A673 (cell line): ENCODE results near the gene WFS1. TPM values are rescaled to one million over a fixed set of nuclear protein-coding genes. Genes with fewer than 3 reads are reported as not detected.

Experiments used
- BruUV-seq: library from RNA; stranded (reverse); fragments of 400-500 nt; replicated peaks from 2 replicates; lab custom pipeline; 2021; lab: Mats Ljungman, UMichigan
- CTCF ChIA-PET: fragments of 300-600 bp; sonication (Branson Sonifier 250); formaldehyde crosslinking; loops from one replicate; lab custom pipeline; 2022; ENCODE audit warnings: antibody characterized with exemption; lab: Charles Lee
- POLR2A ChIA-PET: fragments of 300-600 bp; sonication (Branson Sonifier 250); formaldehyde crosslinking; loops from one replicate; lab custom pipeline; 2022; ENCODE audit warnings: antibody characterized with exemption; ENCODE audit not compliant: low non-redundant PET; lab: Charles Lee
- DNase-seq: peaks from one replicate; pipeline ENCODE4 v3.0.0-alpha.2; 2015; ENCODE audit warnings: low spot score
- H3K27ac ChIP-seq: fragments of 200-600 bp; sonication (generic); 2 replicates; pipeline ENCODE4 v1.5.1; 2016; ENCODE audit warnings: mixed run types, low read depth, mild to moderate bottlenecking, mixed read lengths, antibody characterized with exemption, low read length; ENCODE audit not compliant: poor library complexity, severe bottlenecking
- H3K27me3 ChIP-seq: fragments of 200-600 bp; sonication (generic); replicated peaks from 2 replicates; pipeline ENCODE4 v1.6.1; 2017; ENCODE audit warnings: mixed run types, low read depth, mild to moderate bottlenecking, mixed read lengths, antibody characterized with exemption, low read length; ENCODE audit not compliant: insufficient read depth, poor library complexity
- H3K36me3 ChIP-seq: fragments of 200-600 bp; sonication (generic); 2 replicates; pipeline ENCODE4 v1.6.1; 2016; ENCODE audit warnings: mixed run types, mild to moderate bottlenecking, mixed read lengths, antibody characterized with exemption, low read length; ENCODE audit not compliant: insufficient read depth, poor library complexity, severe bottlenecking
- H3K4me1 ChIP-seq: fragments of 200-600 bp; sonication (generic); 2 replicates; pipeline ENCODE4 v1.6.1; 2017; ENCODE audit warnings: mixed run types, mild to moderate bottlenecking, mixed read lengths, antibody characterized with exemption, low read length; ENCODE audit not compliant: insufficient read depth, poor library complexity, severe bottlenecking
- H3K4me3 ChIP-seq: fragments of 200-600 bp; sonication (generic); 2 replicates; pipeline ENCODE4 v1.5.1; 2016; ENCODE audit warnings: low read depth, mixed run types, mild to moderate bottlenecking, mixed read lengths, low read length; ENCODE audit not compliant: poor library complexity, severe bottlenecking
- H3K9me3 ChIP-seq: fragments of 200-600 bp; sonication (generic); 2 replicates; pipeline ENCODE4 v1.6.1; 2016; ENCODE audit warnings: mixed run types, low read depth, mild to moderate bottlenecking, mixed read lengths, antibody characterized with exemption, low read length; ENCODE audit not compliant: poor library complexity, severe bottlenecking
- EZH2 ChIP-seq: fragments of 200-600 bp; sonication (generic); IDR thresholded peaks from 2 replicates; pipeline ENCODE4 v1.6.1; 2017; ENCODE audit warnings: borderline replicate concordance, low read depth, mild to moderate bottlenecking, mixed read lengths, antibody characterized with exemption, low read length; ENCODE audit not compliant: poor library complexity, severe bottlenecking
- intact Hi-C: fragments of 100-400 bp; cut with micrococcal nuclease; formaldehyde crosslinking; loops from one replicate; pipeline ENCODE4 v1.10.0; 2022; ENCODE audit not compliant: unreplicated experiment
- total RNA-seq: library from RNA; stranded (reverse); gene quantifications from 2 replicates; pipeline ENCODE4 v1.2.3, GENCODE V29; 2021
- TF ChIP-seq, protein P1 (sequence below): fragments of 300-800, 200-600 bp; sonication (generic); conservative IDR thresholded peaks from 2 replicates; pipeline ENCODE4 v1.5.1; 2017; ENCODE audit warnings: low read depth, mild to moderate bottlenecking, antibody characterized with exemption, low read length, moderate library complexity, mixed read lengths

WFS1 gene
- total RNA-seq, 1 experiment from 2014 or later, result 14.0 TPM

DNA sequence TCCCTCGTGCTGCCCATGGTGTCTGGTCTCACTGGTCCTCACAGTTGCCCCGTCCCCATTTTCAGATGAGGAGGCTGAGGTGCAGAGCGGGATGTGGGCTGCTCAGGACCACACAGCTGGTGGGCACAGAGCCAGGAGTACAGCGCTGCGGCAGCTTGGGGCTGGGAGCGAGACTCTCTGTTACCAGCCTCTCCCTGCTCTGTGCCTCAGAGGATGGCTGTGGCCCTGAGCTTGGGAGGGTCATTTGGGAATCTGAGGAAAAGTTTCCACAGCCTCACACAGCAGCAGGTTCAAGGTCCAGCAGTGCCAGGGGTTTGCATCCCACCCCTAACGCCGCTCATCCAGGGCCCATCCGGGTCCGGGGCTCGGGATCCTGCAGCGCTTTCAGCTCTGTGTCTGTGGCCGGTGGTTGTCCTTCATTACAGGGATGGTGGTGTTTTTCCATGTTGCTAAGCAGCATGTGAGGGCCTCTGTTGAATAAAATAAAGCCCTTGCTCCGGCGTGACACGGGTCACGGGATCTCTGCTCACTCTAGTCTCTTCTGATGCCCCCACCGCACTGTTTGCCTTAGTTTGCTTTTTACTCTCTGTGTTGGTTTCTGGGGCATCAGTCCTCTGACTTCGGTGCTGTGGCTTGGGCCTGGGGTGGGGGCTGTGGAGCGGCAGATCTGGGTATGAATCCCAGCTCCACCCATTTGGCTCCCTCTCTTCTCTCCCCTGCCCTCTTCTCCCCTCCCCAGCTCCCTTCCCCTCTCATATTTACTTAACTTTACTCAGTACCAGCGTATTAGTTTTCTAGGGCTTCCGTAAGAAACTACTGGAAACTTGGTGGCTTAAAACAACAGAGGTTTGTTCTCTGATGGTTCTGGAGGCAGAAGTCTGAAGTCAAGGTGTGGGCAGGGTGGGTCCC, 6.5 kb downstream of the WFS1 start:
- no TSS peak for BruUV-seq
- intact Hi-C loops, result no loop called here
- CTCF ChIA-PET, result no interaction called here

DNA sequence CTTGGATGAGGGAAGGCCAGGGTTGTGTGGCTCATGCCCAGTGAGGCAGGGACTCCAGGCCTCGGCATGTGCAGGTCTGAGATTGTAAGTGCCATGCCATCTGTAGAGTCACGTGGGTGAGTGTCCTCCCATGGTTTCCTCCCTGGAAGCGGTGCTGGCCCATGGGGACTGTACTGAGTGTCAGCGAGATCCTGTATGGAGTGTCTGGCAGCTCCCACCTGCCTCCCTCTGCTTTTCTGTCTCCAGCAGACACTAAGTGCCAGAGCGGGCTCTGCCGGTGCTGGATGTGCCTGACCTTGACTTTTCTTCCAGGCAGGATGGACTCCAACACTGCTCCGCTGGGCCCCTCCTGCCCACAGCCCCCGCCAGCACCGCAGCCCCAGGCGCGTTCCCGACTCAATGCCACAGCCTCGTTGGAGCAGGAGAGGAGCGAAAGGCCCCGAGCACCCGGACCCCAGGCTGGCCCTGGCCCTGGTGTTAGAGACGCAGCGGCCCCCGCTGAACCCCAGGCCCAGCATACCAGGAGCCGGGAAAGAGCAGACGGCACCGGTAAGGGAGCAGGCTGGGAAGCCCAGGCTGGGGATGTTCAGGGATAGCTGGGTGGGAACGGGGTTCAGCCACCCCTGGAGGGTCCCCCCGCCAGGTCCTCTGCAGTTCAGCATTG, 7.6 kb downstream of the WFS1 start:
- intact Hi-C loops, result no loop called here
- CTCF ChIA-PET, result no interaction called here
- no peak for DNase-seq
- Histone ChIP-seq H3K27ac (no peak overlapping the region), H3K4me3 (no peak overlapping the region), H3K9me3 (no peaks in the 10 kb centered on the region), H3K27me3 (no peaks in the 10 kb centered on the region), H3K4me1 (no peaks in the 10 kb centered on the region), H3K36me3 (no peaks in the 10 kb centered on the region)
- TF ChIP-seq, protein P1, sequence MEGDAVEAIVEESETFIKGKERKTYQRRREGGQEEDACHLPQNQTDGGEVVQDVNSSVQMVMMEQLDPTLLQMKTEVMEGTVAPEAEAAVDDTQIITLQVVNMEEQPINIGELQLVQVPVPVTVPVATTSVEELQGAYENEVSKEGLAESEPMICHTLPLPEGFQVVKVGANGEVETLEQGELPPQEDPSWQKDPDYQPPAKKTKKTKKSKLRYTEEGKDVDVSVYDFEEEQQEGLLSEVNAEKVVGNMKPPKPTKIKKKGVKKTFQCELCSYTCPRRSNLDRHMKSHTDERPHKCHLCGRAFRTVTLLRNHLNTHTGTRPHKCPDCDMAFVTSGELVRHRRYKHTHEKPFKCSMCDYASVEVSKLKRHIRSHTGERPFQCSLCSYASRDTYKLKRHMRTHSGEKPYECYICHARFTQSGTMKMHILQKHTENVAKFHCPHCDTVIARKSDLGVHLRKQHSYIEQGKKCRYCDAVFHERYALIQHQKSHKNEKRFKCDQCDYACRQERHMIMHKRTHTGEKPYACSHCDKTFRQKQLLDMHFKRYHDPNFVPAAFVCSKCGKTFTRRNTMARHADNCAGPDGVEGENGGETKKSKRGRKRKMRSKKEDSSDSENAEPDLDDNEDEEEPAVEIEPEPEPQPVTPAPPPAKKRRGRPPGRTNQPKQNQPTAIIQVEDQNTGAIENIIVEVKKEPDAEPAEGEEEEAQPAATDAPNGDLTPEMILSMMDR, result no peak
- no peak for TF ChIP-seq EZH2
- no TSS peak for BruUV-seq
- POLR2A ChIA-PET, result no interaction called here

More for the DNA sequence above, 6.5 kb downstream of the WFS1 start:
- H3K27me3 ChIP-seq, result no peaks in the 10 kb centered on the region
- H3K4me1 ChIP-seq, result no peaks in the 10 kb centered on the region
- H3K4me3 ChIP-seq, result no peak overlapping the region
- H3K27ac ChIP-seq, result no peak overlapping the region
- H3K36me3 ChIP-seq, result no peaks in the 10 kb centered on the region
- no peaks in the 10 kb centered on the region for H3K9me3 ChIP-seq
- POLR2A ChIA-PET, result no interaction called here
- no peak for DNase-seq
- TF ChIP-seq, protein P1, result no peak

DNA sequence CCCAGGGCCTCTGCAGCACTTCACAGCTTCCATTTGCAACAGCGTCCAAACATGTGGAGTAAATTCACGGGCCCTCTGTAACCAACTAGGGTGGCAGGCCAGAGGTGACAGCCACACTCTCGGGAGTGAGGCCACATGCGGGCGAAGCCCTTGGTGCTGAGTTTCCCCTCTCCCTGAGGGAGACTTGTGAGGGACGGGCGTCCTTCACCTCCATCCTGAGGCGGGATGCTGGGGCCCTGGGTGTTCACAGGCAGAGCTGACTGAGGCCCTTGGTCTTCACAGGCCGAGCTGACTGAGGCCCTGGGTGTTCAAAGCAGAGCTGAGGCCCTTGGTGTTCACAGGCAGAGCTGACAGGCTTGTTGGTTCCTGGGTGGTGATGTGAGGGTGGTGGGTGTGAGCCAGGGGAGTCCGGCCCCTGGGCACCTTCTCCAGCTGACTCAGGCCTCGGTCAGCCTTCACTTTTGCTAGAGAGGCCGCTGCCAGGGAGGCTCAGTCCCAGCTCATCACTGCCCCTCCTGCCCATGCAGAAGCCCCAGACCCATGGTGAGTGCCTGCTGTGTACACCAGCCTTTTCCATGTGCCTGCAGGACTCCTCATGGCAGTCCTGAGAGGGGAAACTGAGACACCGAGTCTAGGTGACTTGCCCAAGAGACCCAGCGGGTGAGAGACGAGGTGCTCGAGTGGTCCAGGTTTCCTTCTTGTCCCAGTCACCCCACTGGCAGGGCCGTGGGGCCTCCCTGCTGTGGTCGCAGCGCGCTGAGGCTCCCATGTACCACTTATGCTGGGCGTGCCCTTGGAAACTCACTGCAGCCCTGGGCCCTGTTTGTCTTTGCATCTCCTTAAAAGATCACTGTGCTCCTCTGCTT, 8.5 kb downstream of the WFS1 start:
- H3K9me3 ChIP-seq, result no peaks in the 10 kb centered on the region
- no peak overlapping the region for H3K4me3 ChIP-seq
- H3K4me1 ChIP-seq, result no peaks in the 10 kb centered on the region
- intact Hi-C loops, result no loop called here
- no peaks in the 10 kb centered on the region for H3K27me3 ChIP-seq
- no peaks in the 10 kb centered on the region for H3K36me3 ChIP-seq
- H3K27ac ChIP-seq, result no peak overlapping the region
- no peak for TF ChIP-seq EZH2
- TF ChIP-seq, protein P1, result no peak
- no peak for DNase-seq
- ChIA-PET CTCF (no interaction called here), POLR2A (no interaction called here)
- no TSS peak for BruUV-seq
